Putamen (tissue), 1 donor: Measurements from ENCODE around the gene SLC6A14.

Experiments
- DNase-seq: peaks from one replicate; pipeline ENCODE4 v3.0.0-alpha.2; 2016; ENCODE audit warnings: low spot score

SLC6A14 gene

GRCh38 chrX:116436358-116436816 is at the start of gene SLC6A14:
SLC6A14 (plus strand) TSS chrX:116436606; CDS start chrX:116436710, 104 bp downstream.
- no peak for DNase-seq

GRCh38 chrX:116395752-116396151 is 40.7 kb upstream of the SLC6A14 start:
- DNase-seq, result no peak

- no peak for DNase-seq
Measured at GRCh38 chrX:116399681-116400080, 36.7 kb upstream of the SLC6A14 start.

- no peak for DNase-seq
Measured at GRCh38 chrX:116409219-116409618, 27.2 kb upstream of the SLC6A14 start.

DNA sequence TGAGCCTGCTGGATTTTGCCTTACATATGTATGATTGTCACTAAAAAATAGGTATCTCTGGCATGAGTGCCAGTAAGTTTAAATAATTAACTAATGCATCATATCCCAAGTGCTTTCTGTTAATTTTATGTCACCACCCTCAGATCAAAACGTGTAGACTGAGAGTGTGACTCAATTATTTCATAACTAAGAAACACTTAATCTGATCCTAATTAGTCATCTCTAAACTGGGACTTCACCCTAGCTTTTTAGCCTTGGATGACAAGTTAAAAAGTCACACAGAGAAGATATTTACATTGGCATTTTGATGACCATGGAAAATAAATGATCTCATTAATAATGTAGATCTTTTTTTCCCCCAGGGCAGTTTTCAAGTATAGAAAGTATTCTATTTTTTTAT is 23.1 kb upstream of the SLC6A14 start:
- no peak for DNase-seq

DNA sequence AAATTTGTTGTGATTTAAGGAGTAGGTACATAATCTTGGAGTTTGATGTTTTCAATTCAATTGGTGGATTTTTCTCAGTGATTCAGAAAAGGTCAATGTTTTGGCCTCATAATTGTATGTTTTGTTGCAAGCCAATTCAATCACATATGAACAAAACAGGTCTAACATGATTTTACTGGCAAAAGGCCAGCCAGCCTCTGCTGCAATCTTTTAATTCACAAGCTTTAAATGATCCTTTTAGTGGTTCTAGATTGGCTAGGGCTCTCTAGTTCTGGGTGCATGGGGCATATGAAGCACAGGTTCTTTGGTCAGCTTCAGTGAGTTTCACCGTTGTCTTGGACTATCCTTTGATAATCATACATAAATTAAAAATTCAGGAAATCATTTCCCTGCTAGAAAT is 19.2 kb upstream of the SLC6A14 start:
- DNase-seq, result no peak

- DNase-seq, result no peak
Measured at GRCh38 chrX:116417968-116418367, 18.4 kb upstream of the SLC6A14 start.

- DNase-seq, result no peak
Measured at GRCh38 chrX:116427978-116428377, 8.4 kb upstream of the SLC6A14 start.

DNA sequence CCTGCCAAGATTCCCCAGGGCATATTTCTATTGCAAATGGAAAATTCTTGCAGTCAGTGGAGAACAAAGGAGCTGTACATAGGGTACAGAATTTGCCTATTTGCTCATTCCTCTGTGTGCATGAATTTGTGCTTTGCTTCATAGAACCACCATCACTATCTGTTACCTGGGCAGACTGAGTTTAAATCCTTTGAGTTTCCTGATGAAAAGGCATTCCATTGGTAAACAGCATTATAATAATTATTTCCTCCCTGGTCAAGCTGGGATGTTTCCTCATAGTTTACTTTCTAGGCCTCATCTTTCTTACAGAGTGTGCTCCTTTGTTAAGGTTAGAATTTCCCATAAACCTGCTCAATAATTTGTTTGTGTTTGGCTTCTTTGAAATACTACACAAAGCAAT is 809 bp upstream of the SLC6A14 start:
- no peak for DNase-seq

DNA sequence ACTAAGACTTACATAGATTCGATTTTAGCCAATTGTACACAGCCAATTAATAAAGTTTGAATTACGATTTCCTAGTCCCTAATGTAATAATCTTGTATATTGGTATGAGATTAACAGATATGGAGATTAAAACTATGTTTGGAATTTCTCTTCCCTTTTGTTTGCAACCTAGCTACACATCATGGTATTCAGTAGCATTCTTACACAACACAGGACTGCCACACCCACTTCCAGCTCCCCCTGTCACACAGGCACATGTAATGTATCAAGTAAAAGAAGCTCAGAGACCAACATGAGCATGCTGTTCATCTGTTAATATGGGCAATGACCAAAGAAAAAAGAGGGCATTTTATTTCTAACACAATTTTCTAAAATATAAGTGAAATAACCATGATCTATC is 12.8 kb downstream of the SLC6A14 start:
- no peak for DNase-seq

- DNase-seq, result no peak
Measured at GRCh38 chrX:116462822-116463221, 26.4 kb downstream of the SLC6A14 start, which contains the start of gene CT83. CT83 (minus strand) TSS chrX:116462976; CDS start chrX:116462856, 120 bp downstream.

DNA sequence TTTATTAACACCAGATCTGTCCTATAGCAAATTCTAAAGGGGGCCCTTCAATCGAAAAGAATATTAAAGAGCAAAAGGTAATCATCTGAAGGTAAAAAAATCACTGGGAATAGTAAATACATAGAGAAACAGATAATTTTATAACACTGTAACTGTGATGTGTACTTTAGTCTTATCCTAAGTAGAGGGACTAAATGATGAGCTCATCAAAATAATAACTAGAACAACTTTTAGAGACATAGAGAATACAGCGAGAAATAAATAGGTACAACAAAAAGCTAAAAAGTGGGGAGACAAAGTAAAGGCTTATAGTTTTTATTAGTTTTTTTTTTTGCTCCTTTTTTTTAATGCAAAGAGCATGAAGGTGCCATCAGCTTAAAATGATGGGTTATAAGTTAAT is 43.7 kb downstream of the SLC6A14 start:
- no peak for DNase-seq

DNA sequence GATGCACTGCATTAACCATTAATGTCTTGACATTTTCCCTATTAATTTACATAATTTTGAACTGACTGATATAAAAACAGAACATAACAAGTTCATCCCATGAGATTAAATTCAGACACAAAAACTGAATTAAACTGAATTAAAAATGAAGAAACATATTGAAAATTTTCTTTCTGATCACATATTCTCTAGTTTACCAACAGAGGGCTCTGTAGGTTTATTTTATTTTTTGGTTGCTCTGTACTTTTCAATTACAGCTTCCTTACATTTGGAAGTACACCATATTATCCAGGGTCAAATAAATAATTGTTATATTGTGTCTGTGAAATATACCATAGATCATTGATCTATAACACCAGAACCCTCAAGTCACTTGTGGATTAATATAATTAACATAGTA is 53.7 kb downstream of the SLC6A14 start:
- DNase-seq, result no peak

DNA sequence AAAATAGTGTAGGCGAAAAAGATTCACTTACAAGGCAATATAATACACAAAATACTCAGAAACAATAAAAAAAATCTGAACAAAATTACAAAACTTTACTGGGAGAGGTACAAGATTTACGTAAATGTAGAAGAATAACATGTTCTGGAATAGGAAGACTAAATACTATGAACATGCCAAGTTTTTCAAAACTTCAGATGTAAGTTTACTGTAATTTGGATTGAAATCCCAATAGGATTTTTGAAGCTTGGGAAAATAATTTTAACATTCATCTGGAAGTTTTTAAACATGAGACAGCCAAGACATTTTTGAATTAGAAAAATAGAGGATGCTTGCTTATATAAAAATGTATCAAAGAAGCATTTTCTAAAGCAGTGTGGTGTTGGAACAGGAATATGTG is 56.9 kb downstream of the SLC6A14 start:
- no peak for DNase-seq

DNA sequence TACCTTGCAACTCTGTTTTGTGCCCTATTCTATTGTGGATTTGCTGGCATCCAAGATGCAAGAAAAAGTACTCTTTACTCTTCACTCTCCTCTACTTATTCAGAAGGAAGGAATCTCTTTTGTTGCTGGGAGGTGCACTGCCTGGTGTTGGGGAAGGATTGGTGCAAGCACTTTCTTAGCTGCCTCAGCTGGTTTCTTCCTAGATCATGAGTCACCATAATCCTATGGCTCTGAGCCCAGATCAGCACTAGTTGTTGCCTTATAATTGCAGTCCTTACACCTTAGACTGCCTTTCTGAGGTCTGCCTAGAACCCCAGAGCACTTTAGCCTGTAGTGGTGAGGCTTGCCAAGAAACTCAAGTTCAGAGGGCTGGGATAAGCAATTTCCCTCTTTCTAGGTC is 63.4 kb downstream of the SLC6A14 start:
- no peak for DNase-seq
